Measurements from ENCODE around the gene FOXO1.

FOXO1 gene

DNA sequence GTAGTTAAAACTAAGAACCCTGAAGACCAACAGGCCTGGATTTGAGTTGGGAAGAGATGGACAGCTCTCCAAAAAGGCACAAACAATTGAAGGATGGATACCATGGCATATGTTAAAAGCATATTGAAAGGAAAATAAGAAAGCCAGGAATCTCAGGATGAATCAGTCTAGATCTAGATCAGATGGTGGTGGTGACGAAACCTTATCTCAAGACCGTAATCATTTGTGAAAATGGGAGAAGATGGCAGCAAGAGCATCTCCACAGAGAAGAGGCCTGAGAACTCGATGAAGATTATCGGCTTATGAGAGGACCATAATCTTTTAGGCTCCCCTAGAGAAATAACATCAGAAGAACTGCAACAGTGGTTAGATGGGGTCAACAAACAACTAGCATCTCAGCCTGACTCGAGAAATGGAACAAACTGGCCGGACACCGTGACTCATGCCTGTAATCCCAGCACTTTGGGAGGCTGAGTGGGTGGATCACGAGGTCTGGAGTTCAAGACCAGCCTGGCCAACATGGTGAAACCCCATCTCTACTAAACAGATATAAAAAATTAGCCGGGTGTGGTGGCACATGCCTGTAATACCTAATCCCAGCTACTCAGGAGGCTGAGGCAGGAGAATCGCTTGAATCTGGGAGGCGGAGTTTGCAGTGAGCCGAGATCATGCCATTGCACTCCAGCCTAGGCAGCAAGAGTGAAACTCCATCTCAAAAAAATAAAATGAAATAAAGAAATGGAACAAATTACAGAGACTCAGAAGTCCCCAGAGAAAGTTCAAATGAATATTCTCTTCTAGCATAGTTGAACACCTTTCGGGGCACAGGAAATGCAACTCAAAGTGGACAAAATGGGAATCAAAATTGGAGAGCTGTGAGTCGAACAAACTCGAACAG, 47.6 kb downstream of the FOXO1 start:
- no peak for DNase-seq (ENCODE audit: low read depth)
- H3K4me3 ChIP-seq (replicated peaks; ENCODE audit: low read depth, low read length), result no peak overlapping the region
- TF ChIP-seq, protein P1, sequence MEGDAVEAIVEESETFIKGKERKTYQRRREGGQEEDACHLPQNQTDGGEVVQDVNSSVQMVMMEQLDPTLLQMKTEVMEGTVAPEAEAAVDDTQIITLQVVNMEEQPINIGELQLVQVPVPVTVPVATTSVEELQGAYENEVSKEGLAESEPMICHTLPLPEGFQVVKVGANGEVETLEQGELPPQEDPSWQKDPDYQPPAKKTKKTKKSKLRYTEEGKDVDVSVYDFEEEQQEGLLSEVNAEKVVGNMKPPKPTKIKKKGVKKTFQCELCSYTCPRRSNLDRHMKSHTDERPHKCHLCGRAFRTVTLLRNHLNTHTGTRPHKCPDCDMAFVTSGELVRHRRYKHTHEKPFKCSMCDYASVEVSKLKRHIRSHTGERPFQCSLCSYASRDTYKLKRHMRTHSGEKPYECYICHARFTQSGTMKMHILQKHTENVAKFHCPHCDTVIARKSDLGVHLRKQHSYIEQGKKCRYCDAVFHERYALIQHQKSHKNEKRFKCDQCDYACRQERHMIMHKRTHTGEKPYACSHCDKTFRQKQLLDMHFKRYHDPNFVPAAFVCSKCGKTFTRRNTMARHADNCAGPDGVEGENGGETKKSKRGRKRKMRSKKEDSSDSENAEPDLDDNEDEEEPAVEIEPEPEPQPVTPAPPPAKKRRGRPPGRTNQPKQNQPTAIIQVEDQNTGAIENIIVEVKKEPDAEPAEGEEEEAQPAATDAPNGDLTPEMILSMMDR (IDR thresholded peaks at IDR 0.05; ENCODE audit: low read length, missing control alignments), result no peak

DNA sequence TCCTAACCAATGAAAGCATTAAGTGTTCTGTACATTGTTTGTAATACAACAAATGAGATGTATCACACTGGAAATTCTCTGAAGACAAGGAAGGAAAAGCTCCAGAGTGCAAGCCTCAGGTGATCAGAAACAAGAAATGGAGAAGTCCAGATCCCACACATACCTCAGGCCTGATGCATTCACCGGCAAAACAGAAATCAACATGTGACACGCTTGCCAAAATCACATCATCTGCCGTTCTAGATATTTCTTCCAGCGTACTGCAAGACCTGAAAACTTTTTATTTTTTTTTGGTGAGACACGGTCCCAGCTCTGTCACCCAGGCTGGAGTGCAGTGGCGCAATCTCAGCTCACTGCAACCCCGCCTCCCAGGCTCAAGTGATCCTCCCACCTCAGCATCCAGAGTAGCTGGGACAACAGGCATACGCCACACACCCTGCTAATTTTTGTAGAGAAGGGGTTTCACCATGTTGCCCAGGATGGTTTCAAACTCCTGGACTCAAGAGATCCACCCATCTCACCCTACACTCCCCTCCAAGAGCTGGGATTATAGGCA, 48.6 kb downstream of the FOXO1 start:
- TF ChIP-seq, protein P1 (IDR thresholded peaks at IDR 0.05; ENCODE audit: low read length, missing control alignments), result no peak
- DNase-seq (ENCODE audit: low read depth), result no peak
- H3K4me3 ChIP-seq (replicated peaks; ENCODE audit: low read depth, low read length), result no peak overlapping the region

DNA sequence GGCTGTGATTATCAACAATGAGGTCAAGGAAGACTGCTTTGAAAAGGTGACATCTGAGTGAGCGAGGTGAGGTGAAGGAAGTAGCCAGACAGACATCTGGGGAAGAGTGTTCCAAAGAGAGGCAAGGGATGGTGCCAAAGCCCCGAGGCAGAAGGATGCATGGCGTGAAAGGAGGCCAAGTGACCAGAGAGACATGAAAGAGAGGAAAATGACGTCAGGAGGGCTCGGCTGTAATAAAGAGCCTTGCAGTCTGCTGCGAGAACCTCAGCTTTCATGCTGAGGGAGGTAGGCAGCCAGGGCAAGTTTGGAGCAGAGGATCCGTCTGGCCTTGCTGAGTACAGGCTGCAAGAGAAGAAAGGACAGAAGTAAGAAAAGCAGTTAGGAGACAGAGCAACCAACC, 50.8 kb downstream of the FOXO1 start:
- no peak overlapping the region for H3K4me3 ChIP-seq (replicated peaks; ENCODE audit: low read depth, low read length)
- TF ChIP-seq, protein P1 (IDR thresholded peaks at IDR 0.05; ENCODE audit: low read length, missing control alignments), result no peak
- DNase-seq (ENCODE audit: low read depth), result no peak

DNA sequence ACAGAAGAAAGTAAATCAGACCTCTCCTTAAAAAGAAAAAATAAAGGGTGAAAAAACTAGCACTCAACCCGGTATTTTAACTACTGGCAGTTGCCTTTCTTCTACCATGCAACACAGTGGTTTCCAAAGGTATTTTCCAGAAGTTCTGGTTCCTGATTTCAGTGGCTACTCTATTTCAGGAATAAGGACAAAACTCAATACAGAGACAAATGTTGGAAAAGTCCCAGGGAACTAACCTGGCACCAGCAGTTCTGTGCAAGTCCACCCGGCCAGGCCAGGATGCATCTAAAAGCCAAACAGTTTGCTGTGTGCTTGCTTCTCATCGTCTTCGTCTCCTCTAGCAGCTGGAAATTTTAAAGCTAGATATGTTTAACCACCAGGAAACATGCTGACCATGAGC, 52.5 kb downstream of the FOXO1 start:
- no peak overlapping the region for H3K4me3 ChIP-seq (replicated peaks; ENCODE audit: low read depth, low read length)
- DNase-seq (ENCODE audit: low read depth), result no peak
- TF ChIP-seq, protein P1 (IDR thresholded peaks at IDR 0.05; ENCODE audit: low read length, missing control alignments), result no peak

DNA sequence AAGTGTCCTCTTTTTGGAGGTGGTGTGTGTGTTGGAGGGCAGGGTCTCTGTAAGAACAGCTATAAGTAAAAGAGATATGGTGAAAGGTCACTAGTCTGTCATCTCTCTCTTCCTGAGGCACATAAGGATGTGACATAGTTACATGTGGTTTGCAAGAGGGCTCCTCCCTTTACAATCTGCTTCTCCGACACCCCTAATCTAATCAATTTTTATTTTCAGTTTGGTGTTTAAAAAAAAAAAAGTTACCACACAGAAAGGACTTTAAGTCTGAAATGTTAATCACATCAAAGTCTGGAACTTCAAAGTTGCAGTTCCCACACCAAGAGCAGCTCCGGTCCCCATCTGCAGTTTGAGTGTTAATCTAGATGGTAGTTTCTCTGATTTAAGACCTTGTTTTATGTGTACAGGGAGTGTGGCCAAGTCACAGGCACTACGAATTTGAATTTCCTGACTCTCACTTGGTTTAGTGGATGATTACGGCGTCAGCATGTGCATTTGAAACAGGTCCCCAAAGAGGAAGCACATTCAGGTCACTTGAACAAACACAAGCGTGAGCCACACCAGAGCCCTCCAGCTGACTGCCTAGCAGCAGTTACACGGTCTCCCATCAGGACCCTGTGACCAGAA, 53.1 kb downstream of the FOXO1 start:
- DNase-seq (ENCODE audit: low read depth), result no peak
- TF ChIP-seq, protein P1 (IDR thresholded peaks at IDR 0.05; ENCODE audit: low read length, missing control alignments), result no peak
- H3K4me3 ChIP-seq (replicated peaks; ENCODE audit: low read depth, low read length), result no peak overlapping the region

DNA sequence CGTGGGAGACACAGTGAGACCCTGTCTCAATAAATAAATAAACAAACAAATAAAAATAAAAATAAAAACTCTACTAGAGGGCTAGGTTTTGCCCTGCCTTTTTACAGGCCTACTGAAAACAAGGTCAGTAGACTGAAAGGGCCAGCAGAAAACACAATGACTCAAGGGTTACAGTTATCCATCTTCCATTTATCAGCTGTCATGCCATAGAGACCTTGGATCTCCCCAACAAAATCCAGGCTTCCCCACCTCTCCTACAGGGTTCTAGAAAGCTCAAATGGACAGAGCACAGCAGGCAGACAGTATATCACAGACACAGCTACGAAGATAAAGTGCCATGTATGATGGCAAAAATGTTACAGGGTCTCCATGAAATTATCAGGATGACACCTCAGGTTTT, 54.4 kb downstream of the FOXO1 start:
- no peak for DNase-seq (ENCODE audit: low read depth)
- TF ChIP-seq, protein P1 (IDR thresholded peaks at IDR 0.05; ENCODE audit: low read length, missing control alignments), result no peak

More for the DNA sequence above, 54.4 kb downstream of the FOXO1 start:
- no peak overlapping the region for H3K4me3 ChIP-seq (replicated peaks; ENCODE audit: low read depth, low read length)
